RWPE2 (cell line): ENCODE results near the gene CIDEA.

ENCODE experiments used
- ATAC-seq: fragments of 200-7000 bp; cut with Tn5 transposase; 3 replicates; pipeline ENCODE4 v1.9.1; 2021; ENCODE audit warnings: low read depth
- DNase-seq: peaks from one replicate; pipeline ENCODE4 v3.0.0-alpha.2; 2020; ENCODE audit warnings: low spot score
- H3K27ac ChIP-seq: fragments of 450-650 bp; 2 replicates; pipeline ENCODE4 v1.5.1; 2017; ENCODE audit warnings: mild to moderate bottlenecking; ENCODE audit not compliant: poor library complexity, severe bottlenecking
- H3K27me3 ChIP-seq: fragments of 250-450 bp; sonication (Bioruptor Pico); 2 replicates; pipeline ENCODE4 v1.5.1; 2021; ENCODE audit warnings: mild to moderate bottlenecking, moderate library complexity; ENCODE audit not compliant: insufficient read depth, poor library complexity, severe bottlenecking
- H3K36me3 ChIP-seq: fragments of 250-450 bp; sonication (Bioruptor Pico); 2 replicates; pipeline ENCODE4 v1.5.1; 2020; ENCODE audit warnings: low read depth, mild to moderate bottlenecking, moderate library complexity
- H3K4me1 ChIP-seq: fragments of 250-450 bp; sonication (Bioruptor Pico); 2 replicates; pipeline ENCODE4 v1.5.1; 2021; ENCODE audit warnings: mild to moderate bottlenecking, moderate library complexity; ENCODE audit not compliant: insufficient read depth, poor library complexity, severe bottlenecking
- H3K4me3 ChIP-seq: fragments of 250-450 bp; sonication (Bioruptor Pico); 2 replicates; pipeline ENCODE4 v1.5.1; 2021; ENCODE audit warnings: mild to moderate bottlenecking, moderate library complexity; ENCODE audit not compliant: severe bottlenecking
- H3K9me3 ChIP-seq: fragments of 250-450 bp; sonication (Bioruptor Pico); 2 replicates; pipeline ENCODE4 v1.5.1; 2021; ENCODE audit warnings: mild to moderate bottlenecking, moderate library complexity; ENCODE audit not compliant: severe bottlenecking
- CTCF ChIP-seq: fragments of 450-650 bp; IDR thresholded peaks from one replicate; pipeline ENCODE4 v1.5.1; 2017; ENCODE audit warnings: mild to moderate bottlenecking, moderate library complexity; ENCODE audit not compliant: poor library complexity, severe bottlenecking

Gene CIDEA

GRCh38 chr18:12318857-12319256 lies 64.7 kb downstream of the CIDEA start:
- no peak overlapping the region for H3K4me3 ChIP-seq
- H3K27ac ChIP-seq, result no peak overlapping the region
- H3K4me1 ChIP-seq, result peaks cover 6% of the 10 kb centered on the region
- ATAC-seq (no peak), DNase-seq (no peak)
- no peaks in the 10 kb centered on the region for H3K9me3 ChIP-seq
- no peak for TF ChIP-seq CTCF
- peaks cover 96% of the 10 kb centered on the region for H3K36me3 ChIP-seq
- H3K27me3 ChIP-seq, result no peaks in the 10 kb centered on the region

DNA sequence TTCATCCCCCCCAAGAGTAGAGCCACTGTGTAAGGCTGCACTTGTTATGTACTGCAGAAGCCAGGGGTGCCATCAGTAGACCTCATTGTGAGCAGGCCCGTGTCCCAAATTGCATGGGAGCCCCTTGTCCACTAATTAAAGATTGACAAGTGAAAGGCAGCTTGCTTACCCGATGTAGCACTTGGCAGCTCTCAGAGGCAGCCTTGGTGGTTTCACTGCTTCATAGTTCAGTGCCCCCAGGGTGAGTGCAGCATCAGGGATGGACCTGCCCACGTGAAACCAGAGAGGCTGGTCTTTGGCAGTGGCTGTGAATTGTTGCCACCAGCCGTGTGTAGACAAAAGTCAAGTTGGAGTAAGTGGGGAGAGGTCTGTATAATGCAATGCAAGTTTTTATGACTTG lies 67.2 kb downstream of the CIDEA start:
- no peaks in the 10 kb centered on the region for H3K27me3 ChIP-seq
- no peak overlapping the region for H3K27ac ChIP-seq
- TF ChIP-seq CTCF, result no peak
- peaks cover 2% of the 10 kb centered on the region for H3K4me1 ChIP-seq
- no peaks in the 10 kb centered on the region for H3K9me3 ChIP-seq
- no peak overlapping the region for H3K4me3 ChIP-seq
- DNase-seq, result no peak
- H3K36me3 ChIP-seq, result peaks cover 95% of the 10 kb centered on the region
- ATAC-seq, result no peak

DNA sequence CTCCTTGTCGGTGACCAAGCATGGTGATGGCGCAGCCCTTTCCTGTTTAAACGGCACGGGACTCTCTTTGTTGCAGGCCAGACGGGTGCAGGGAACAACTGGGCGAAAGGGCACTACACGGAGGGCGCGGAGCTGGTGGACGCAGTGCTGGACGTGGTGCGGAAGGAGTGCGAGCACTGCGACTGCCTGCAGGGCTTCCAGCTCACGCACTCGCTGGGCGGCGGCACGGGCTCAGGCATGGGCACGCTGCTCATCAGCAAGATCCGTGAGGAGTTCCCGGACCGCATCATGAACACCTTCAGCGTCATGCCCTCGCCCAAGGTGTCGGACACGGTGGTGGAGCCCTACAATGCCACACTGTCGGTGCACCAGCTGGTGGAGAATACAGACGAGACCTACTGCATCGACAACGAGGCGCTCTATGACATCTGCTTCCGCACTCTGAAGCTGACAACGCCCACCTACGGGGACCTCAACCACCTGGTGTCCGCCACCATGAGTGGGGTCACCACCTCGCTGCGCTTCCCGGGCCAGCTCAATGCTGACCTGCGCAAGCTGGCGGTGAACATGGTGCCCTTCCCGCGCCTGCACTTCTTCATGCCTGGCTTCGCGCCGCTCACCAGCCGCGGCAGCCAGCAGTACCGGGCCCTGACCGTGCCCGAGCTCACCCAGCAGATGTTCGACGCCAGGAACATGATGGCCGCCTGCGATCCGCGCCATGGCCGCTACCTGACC lies 71.0 kb downstream of the CIDEA start:
- no peak for ATAC-seq
- H3K27me3 ChIP-seq, result no peaks in the 10 kb centered on the region
- H3K4me3 ChIP-seq, result no peak overlapping the region
- no peak for DNase-seq
- H3K27ac ChIP-seq, result no peak overlapping the region
- TF ChIP-seq CTCF, result no peak
- H3K4me1 ChIP-seq, result no peaks in the 10 kb centered on the region
- H3K9me3 ChIP-seq, result no peaks in the 10 kb centered on the region
- H3K36me3 ChIP-seq, result peaks cover 97% of the 10 kb centered on the region

DNA sequence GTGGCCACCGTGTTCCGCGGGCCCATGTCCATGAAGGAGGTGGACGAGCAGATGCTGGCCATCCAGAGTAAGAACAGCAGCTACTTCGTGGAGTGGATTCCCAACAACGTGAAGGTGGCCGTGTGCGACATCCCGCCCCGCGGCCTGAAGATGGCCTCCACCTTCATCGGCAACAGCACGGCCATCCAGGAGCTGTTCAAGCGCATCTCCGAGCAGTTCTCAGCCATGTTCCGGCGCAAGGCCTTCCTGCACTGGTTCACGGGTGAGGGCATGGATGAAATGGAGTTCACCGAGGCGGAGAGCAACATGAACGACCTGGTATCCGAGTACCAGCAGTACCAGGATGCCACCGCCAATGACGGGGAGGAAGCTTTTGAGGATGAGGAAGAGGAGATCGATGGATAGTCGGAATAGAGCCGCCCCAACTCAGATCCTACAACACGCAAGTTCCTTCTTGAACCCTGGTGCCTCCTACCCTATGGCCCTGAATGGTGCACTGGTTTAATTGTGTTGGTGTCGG lies 71.6 kb downstream of the CIDEA start:
- no peak overlapping the region for H3K4me3 ChIP-seq
- DNase-seq (no peak), ATAC-seq (no peak)
- H3K27me3 ChIP-seq, result no peaks in the 10 kb centered on the region
- H3K9me3 ChIP-seq, result no peaks in the 10 kb centered on the region
- no peaks in the 10 kb centered on the region for H3K4me1 ChIP-seq
- H3K27ac ChIP-seq, result no peak overlapping the region
- no peak for TF ChIP-seq CTCF
- peaks cover 92% of the 10 kb centered on the region for H3K36me3 ChIP-seq
